Activated CD8-positive, alpha-beta T cell treated with anti-CD3 and anti-CD28 coated beads, Interleukin-2, amount 10 ng/mL, durations not matched to agents 7 days and 5 days (primary cell): ENCODE measurements around the gene ANO4. TPM values are rescaled to one million over a fixed set of nuclear protein-coding genes. Genes with fewer than 3 reads are reported as not detected.

ENCODE experiments used
- ATAC-seq: fragments of 150-1000 bp; cut with Tn5 transposase; one replicate; pipeline ENCODE4 v1.10.0; 2021; ENCODE audit warnings: moderate library complexity
- CTCF ChIA-PET: fragments of 350-600 bp; sonication (Branson Sonifier 250); formaldehyde crosslinking; loops from one replicate; lab custom pipeline; 2021; ENCODE audit warnings: antibody characterized with exemption; lab: Charles Lee
- POLR2A ChIA-PET: fragments of 350-600 bp; sonication (Branson Sonifier 250); formaldehyde crosslinking; loops from one replicate; lab custom pipeline; 2021; ENCODE audit warnings: antibody characterized with exemption; lab: Charles Lee
- DNase-seq: peaks from one replicate; pipeline ENCODE4 v3.0.0-alpha.2; 2020
- H3K27ac Mint-ChIP-seq: one replicate; pipeline ENCODE4 v1.8.0; 2021; ENCODE audit warnings: mild to moderate bottlenecking, mixed read lengths
- H3K27me3 Mint-ChIP-seq: one replicate; pipeline ENCODE4 v1.8.0; 2021; ENCODE audit warnings: low read depth, mixed read lengths
- H3K36me3 Mint-ChIP-seq: one replicate; pipeline ENCODE4 v1.8.0; 2021; ENCODE audit warnings: low read depth, mixed read lengths
- H3K4me1 Mint-ChIP-seq: one replicate; pipeline ENCODE4 v1.8.0; 2021; ENCODE audit warnings: low read depth, mixed read lengths
- H3K4me3 Mint-ChIP-seq: one replicate; pipeline ENCODE4 v1.8.0; 2021; ENCODE audit warnings: mild to moderate bottlenecking, mixed read lengths
- H3K9me3 Mint-ChIP-seq: one replicate; pipeline ENCODE4 v1.8.0; 2022; ENCODE audit warnings: mixed read lengths; ENCODE audit not compliant: insufficient read depth
- total RNA-seq, 2 experiments: library from RNA; stranded (reverse); gene quantifications; one replicate each; pipeline ENCODE4 v1.2.3, GENCODE V29; 2021

The ANO4 gene
- total RNA-seq, 2 experiments from 2014 or later = not detected

GRCh38 chr12:100962086-100962712, 167.6 kb downstream of the ANO4 start:
- DNase-seq = no peak
- Mint-ChIP-seq H3K9me3 (no peaks in the 10 kb centered on the region), H3K27ac (no peak overlapping the region), H3K4me1 (no peaks in the 10 kb centered on the region), H3K27me3 (no peaks in the 10 kb centered on the region), H3K4me3 (no peak overlapping the region), H3K36me3 (no peaks in the 10 kb centered on the region)
- ChIA-PET POLR2A (no interaction called here), CTCF (no interaction called here)
- no peak for ATAC-seq

- ChIA-PET POLR2A (no interaction called here), CTCF (no interaction called here)
- H3K4me3 Mint-ChIP-seq = no peak overlapping the region
- H3K9me3 Mint-ChIP-seq = no peaks in the 10 kb centered on the region
- no peaks in the 10 kb centered on the region for H3K36me3 Mint-ChIP-seq
- ATAC-seq (no peak), DNase-seq (no peak)
- H3K27me3 Mint-ChIP-seq = no peaks in the 10 kb centered on the region
- H3K4me1 Mint-ChIP-seq = no peaks in the 10 kb centered on the region
- H3K27ac Mint-ChIP-seq = no peak overlapping the region
Observed at GRCh38 chr12:100963381-100963780, 168.8 kb downstream of the ANO4 start.

GRCh38 chr12:100964028-100964427, 169.5 kb downstream of the ANO4 start:
- Mint-ChIP-seq H3K27ac (no peak overlapping the region), H3K4me3 (no peak overlapping the region), H3K9me3 (no peaks in the 10 kb centered on the region), H3K36me3 (no peaks in the 10 kb centered on the region), H3K27me3 (no peaks in the 10 kb centered on the region), H3K4me1 (no peaks in the 10 kb centered on the region)
- ChIA-PET CTCF (no interaction called here), POLR2A (no interaction called here)
- DNase-seq = no peak
- no peak for ATAC-seq

- H3K4me1 Mint-ChIP-seq = no peaks in the 10 kb centered on the region
- POLR2A ChIA-PET = no interaction called here
- CTCF ChIA-PET = no interaction called here
- no peaks in the 10 kb centered on the region for H3K9me3 Mint-ChIP-seq
- H3K4me3 Mint-ChIP-seq = no peak overlapping the region
- ATAC-seq = no peak
- no peak for DNase-seq
- H3K27ac Mint-ChIP-seq = no peak overlapping the region
- H3K36me3 Mint-ChIP-seq = no peaks in the 10 kb centered on the region
- H3K27me3 Mint-ChIP-seq = no peaks in the 10 kb centered on the region
Observed at GRCh38 chr12:100967189-100967588, 172.6 kb downstream of the ANO4 start.

- H3K36me3 Mint-ChIP-seq = no peaks in the 10 kb centered on the region
- no peak overlapping the region for H3K27ac Mint-ChIP-seq
- ChIA-PET POLR2A (no interaction called here), CTCF (no interaction called here)
- H3K9me3 Mint-ChIP-seq = no peaks in the 10 kb centered on the region
- no peak for ATAC-seq
- no peaks in the 10 kb centered on the region for H3K27me3 Mint-ChIP-seq
- no peak overlapping the region for H3K4me3 Mint-ChIP-seq
- DNase-seq = no peak
- H3K4me1 Mint-ChIP-seq = no peaks in the 10 kb centered on the region
Observed at GRCh38 chr12:100970894-100971293, 176.3 kb downstream of the ANO4 start.

GRCh38 chr12:100972121-100972520, 177.5 kb downstream of the ANO4 start:
- Mint-ChIP-seq H3K4me1 (no peaks in the 10 kb centered on the region), H3K9me3 (no peaks in the 10 kb centered on the region), H3K4me3 (no peak overlapping the region), H3K27ac (no peak overlapping the region), H3K27me3 (no peaks in the 10 kb centered on the region), H3K36me3 (no peaks in the 10 kb centered on the region)
- ChIA-PET POLR2A (no interaction called here), CTCF (no interaction called here)
- ATAC-seq (no peak), DNase-seq (no peak)

- no peaks in the 10 kb centered on the region for H3K27me3 Mint-ChIP-seq
- DNase-seq = no peak
- H3K9me3 Mint-ChIP-seq = no peaks in the 10 kb centered on the region
Observed at GRCh38 chr12:100974341-100974740, 179.8 kb downstream of the ANO4 start.

GRCh38 chr12:100974747-100975146, 180.2 kb downstream of the ANO4 start:
- ATAC-seq (no peak), DNase-seq (no peak)
- Mint-ChIP-seq H3K4me3 (no peak overlapping the region), H3K27ac (no peak overlapping the region), H3K4me1 (no peaks in the 10 kb centered on the region), H3K9me3 (no peaks in the 10 kb centered on the region), H3K36me3 (no peaks in the 10 kb centered on the region), H3K27me3 (no peaks in the 10 kb centered on the region)
- POLR2A ChIA-PET = no interaction called here
- CTCF ChIA-PET = no interaction called here

More at GRCh38 chr12:100974341-100974740, 179.8 kb downstream of the ANO4 start:
- H3K4me3 Mint-ChIP-seq = no peak overlapping the region
- H3K4me1 Mint-ChIP-seq = no peaks in the 10 kb centered on the region
- H3K27ac Mint-ChIP-seq = no peak overlapping the region
- no peaks in the 10 kb centered on the region for H3K36me3 Mint-ChIP-seq
- no peak for ATAC-seq
- CTCF ChIA-PET = no interaction called here
- POLR2A ChIA-PET = no interaction called here

- Mint-ChIP-seq H3K4me3 (no peak overlapping the region), H3K4me1 (no peaks in the 10 kb centered on the region), H3K9me3 (no peaks in the 10 kb centered on the region), H3K36me3 (no peaks in the 10 kb centered on the region), H3K27me3 (no peaks in the 10 kb centered on the region), H3K27ac (no peak overlapping the region)
- ChIA-PET POLR2A (no interaction called here), CTCF (no interaction called here)
- ATAC-seq (no peak), DNase-seq (no peak)
Observed at GRCh38 chr12:100976735-100977134, 182.2 kb downstream of the ANO4 start.

- no peak for ATAC-seq
- Mint-ChIP-seq H3K36me3 (no peaks in the 10 kb centered on the region), H3K9me3 (no peaks in the 10 kb centered on the region), H3K4me1 (no peaks in the 10 kb centered on the region), H3K27ac (no peak overlapping the region), H3K27me3 (no peaks in the 10 kb centered on the region), H3K4me3 (no peak overlapping the region)
- ChIA-PET POLR2A (no interaction called here), CTCF (no interaction called here)
- DNase-seq = no peak
Observed at GRCh38 chr12:100980856-100981255, 186.3 kb downstream of the ANO4 start.

GRCh38 chr12:100982511-100983183, 188.1 kb downstream of the ANO4 start:
- no peaks in the 10 kb centered on the region for H3K36me3 Mint-ChIP-seq
- ATAC-seq (no peak), DNase-seq (no peak)
- CTCF ChIA-PET = no interaction called here
- H3K4me1 Mint-ChIP-seq = no peaks in the 10 kb centered on the region
- no peak overlapping the region for H3K27ac Mint-ChIP-seq
- no peaks in the 10 kb centered on the region for H3K9me3 Mint-ChIP-seq
- no peak overlapping the region for H3K4me3 Mint-ChIP-seq
- POLR2A ChIA-PET = no interaction called here
- no peaks in the 10 kb centered on the region for H3K27me3 Mint-ChIP-seq

GRCh38 chr12:100984796-100985195, 190.2 kb downstream of the ANO4 start:
- no peaks in the 10 kb centered on the region for H3K36me3 Mint-ChIP-seq
- no peaks in the 10 kb centered on the region for H3K4me1 Mint-ChIP-seq
- no peak overlapping the region for H3K27ac Mint-ChIP-seq
- ChIA-PET CTCF (no interaction called here), POLR2A (no interaction called here)
- ATAC-seq = no peak
- no peaks in the 10 kb centered on the region for H3K9me3 Mint-ChIP-seq
- no peaks in the 10 kb centered on the region for H3K27me3 Mint-ChIP-seq
- DNase-seq = no peak
- no peak overlapping the region for H3K4me3 Mint-ChIP-seq
